Measurements from ENCODE around the gene CXCL1. TPM values are rescaled to one million over a fixed set of nuclear protein-coding genes. Genes with fewer than 3 reads are reported as not detected.

CXCL1 gene
- total RNA-seq, 1 donor from 2014 or later, result 11.4 TPM

DNA sequence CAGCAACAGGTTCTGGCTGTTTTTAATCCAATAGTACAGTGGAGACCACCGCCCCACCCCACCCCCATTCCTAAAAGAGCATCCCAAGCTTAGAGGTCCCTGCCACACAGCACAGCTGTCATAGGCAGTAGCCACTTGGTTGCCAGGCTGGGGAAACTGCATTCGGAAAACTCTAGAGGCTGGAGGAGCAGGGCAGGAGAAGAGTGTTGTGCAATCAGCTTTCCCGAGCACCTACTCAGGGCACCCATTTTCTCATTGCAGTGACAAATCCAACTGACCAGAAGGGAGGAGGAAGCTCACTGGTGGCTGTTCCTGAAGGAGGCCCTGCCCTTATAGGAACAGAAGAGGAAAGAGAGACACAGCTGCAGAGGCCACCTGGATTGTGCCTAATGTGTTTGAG, 1.1 kb downstream of the CXCL1 start:
- H3K4me1 ChIP-seq (ENCODE audit: insufficient read depth, low read length), result no peaks in the 10 kb centered on the region
- H2AFZ ChIP-seq (ENCODE audit: low read depth, low read length), result no peak overlapping the region
- Mint-ChIP-seq H3K4me1 (ENCODE audit: low read depth, unreplicated experiment) (peaks cover 18% of the 10 kb centered on the region), H3K9me3 (ENCODE audit: unreplicated experiment) (peaks cover 8% of the 10 kb centered on the region), H3K36me3 (ENCODE audit: low read depth, unreplicated experiment) (peaks cover 2% of the 10 kb centered on the region), H3K4me3 (ENCODE audit: unreplicated experiment) (peak overlapping the region; percentile 86), H3K27me3 (ENCODE audit: low read depth, unreplicated experiment) (no peaks in the 10 kb centered on the region), H3K27ac (ENCODE audit: unreplicated experiment) (no peak overlapping the region)
- no peak overlapping the region for H3K27ac ChIP-seq (ENCODE audit: low read depth, low read length)
- peak overlapping the region; percentile 96 for H3K4me2 ChIP-seq (ENCODE audit: low read length)
- DNase-seq (ENCODE audit: low read depth), result no peak
- H3K27me3 ChIP-seq (ENCODE audit: insufficient read depth, low read length), result peaks cover 9% of the 10 kb centered on the region
- H4K20me1 ChIP-seq (ENCODE audit: insufficient read depth, low read length), result no peaks in the 10 kb centered on the region
- no peaks in the 10 kb centered on the region for H3K36me3 ChIP-seq (ENCODE audit: insufficient read depth, low read length)
- H3K79me2 ChIP-seq (ENCODE audit: insufficient read depth, low read length), result no peaks in the 10 kb centered on the region
- TF ChIP-seq EZH2 (IDR thresholded peaks at IDR 0.05; ENCODE audit: insufficient read depth, low read length), result no peak
- TF ChIP-seq, protein P1, sequence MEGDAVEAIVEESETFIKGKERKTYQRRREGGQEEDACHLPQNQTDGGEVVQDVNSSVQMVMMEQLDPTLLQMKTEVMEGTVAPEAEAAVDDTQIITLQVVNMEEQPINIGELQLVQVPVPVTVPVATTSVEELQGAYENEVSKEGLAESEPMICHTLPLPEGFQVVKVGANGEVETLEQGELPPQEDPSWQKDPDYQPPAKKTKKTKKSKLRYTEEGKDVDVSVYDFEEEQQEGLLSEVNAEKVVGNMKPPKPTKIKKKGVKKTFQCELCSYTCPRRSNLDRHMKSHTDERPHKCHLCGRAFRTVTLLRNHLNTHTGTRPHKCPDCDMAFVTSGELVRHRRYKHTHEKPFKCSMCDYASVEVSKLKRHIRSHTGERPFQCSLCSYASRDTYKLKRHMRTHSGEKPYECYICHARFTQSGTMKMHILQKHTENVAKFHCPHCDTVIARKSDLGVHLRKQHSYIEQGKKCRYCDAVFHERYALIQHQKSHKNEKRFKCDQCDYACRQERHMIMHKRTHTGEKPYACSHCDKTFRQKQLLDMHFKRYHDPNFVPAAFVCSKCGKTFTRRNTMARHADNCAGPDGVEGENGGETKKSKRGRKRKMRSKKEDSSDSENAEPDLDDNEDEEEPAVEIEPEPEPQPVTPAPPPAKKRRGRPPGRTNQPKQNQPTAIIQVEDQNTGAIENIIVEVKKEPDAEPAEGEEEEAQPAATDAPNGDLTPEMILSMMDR (IDR thresholded peaks at IDR 0.05; ENCODE audit: insufficient read depth, low read depth, low read length), result no peak
- H3K9ac ChIP-seq (ENCODE audit: low read length), result no peak overlapping the region
- no peak overlapping the region for H3K4me3 ChIP-seq (ENCODE audit: insufficient read depth, low read depth, low read length)
- no peak for FAIRE-seq
- no peaks in the 10 kb centered on the region for H3K9me3 ChIP-seq (ENCODE audit: insufficient read depth, low read depth, low read length)

DNA sequence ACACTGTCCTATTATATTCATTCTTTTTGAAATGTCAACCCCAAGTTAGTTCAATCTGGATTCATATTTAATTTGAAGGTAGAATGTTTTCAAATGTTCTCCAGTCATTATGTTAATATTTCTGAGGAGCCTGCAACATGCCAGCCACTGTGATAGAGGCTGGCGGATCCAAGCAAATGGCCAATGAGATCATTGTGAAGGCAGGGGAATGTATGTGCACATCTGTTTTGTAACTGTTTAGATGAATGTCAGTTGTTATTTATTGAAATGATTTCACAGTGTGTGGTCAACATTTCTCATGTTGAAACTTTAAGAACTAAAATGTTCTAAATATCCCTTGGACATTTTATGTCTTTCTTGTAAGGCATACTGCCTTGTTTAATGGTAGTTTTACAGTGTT, 1.6 kb downstream of the CXCL1 start:
- H3K4me3 ChIP-seq (ENCODE audit: insufficient read depth, low read depth, low read length), result no peak overlapping the region
- H3K27me3 ChIP-seq (ENCODE audit: insufficient read depth, low read length), result peaks cover 9% of the 10 kb centered on the region
- peaks cover 2% of the 10 kb centered on the region for H3K36me3 Mint-ChIP-seq (ENCODE audit: low read depth, unreplicated experiment)
- H3K79me2 ChIP-seq (ENCODE audit: insufficient read depth, low read length), result no peaks in the 10 kb centered on the region
- H3K27ac Mint-ChIP-seq (ENCODE audit: unreplicated experiment), result peak overlapping the region; percentile 18
- H3K27ac ChIP-seq (ENCODE audit: low read depth, low read length), result no peak overlapping the region
- H3K4me3 Mint-ChIP-seq (ENCODE audit: unreplicated experiment), result peak overlapping the region; percentile 78
- H4K20me1 ChIP-seq (ENCODE audit: insufficient read depth, low read length), result no peaks in the 10 kb centered on the region
- no peaks in the 10 kb centered on the region for H3K4me1 ChIP-seq (ENCODE audit: insufficient read depth, low read length)
- peaks cover 18% of the 10 kb centered on the region for H3K4me1 Mint-ChIP-seq (ENCODE audit: low read depth, unreplicated experiment)
- H3K4me2 ChIP-seq (ENCODE audit: low read length), result no peak overlapping the region
- H2AFZ ChIP-seq (ENCODE audit: low read depth, low read length), result no peak overlapping the region
- H3K27me3 Mint-ChIP-seq (ENCODE audit: low read depth, unreplicated experiment), result no peaks in the 10 kb centered on the region
- peak; percentile 85 for FAIRE-seq
- H3K9ac ChIP-seq (ENCODE audit: low read length), result no peak overlapping the region
- no peak for DNase-seq (ENCODE audit: low read depth)
- TF ChIP-seq EZH2 (IDR thresholded peaks at IDR 0.05; ENCODE audit: insufficient read depth, low read length), result no peak
- TF ChIP-seq, protein P1 (IDR thresholded peaks at IDR 0.05; ENCODE audit: insufficient read depth, low read depth, low read length), result no peak
- H3K36me3 ChIP-seq (ENCODE audit: insufficient read depth, low read length), result no peaks in the 10 kb centered on the region
- H3K9me3 Mint-ChIP-seq (ENCODE audit: unreplicated experiment), result peaks cover 8% of the 10 kb centered on the region
- no peaks in the 10 kb centered on the region for H3K9me3 ChIP-seq (ENCODE audit: insufficient read depth, low read depth, low read length)

DNA sequence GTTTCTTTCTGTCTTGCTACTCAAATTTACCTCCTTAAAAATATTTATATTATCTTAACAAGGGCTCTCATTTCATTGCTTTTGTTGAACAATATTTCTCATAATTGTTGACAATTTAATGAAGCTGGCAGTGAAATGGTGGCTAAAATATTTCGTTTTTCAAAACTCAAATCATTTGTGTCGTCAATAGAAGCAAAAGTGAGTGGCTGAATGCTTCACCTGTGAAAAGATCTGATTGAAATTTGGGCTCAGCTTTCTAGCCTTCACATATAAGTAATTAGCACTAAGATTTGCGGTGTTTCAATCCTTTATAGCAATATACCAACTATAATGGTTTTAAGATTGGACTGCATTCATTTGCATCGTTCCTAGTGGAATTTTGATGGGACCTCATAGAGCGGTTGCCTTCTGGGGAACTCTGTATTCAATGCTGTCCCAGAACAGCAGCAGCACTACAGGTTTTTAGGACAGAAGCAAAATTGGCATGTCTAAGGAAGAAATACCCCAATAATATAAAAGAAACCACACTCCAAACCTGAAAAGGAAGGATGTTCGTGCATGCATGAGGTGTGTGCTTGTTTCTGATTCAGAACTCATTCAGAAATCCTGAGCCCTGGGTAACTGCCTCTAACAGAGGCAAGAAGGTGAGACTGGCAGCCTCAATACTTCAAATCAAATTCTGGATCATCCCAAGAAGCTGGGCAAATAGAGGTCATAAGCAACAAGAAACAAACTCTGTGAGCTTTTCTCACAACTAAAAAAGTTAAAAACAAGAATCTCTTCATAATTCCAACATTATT, 2.5 kb downstream of the CXCL1 start:
- H3K27me3 ChIP-seq (ENCODE audit: insufficient read depth, low read length), result peaks cover 9% of the 10 kb centered on the region
- H3K36me3 Mint-ChIP-seq (ENCODE audit: low read depth, unreplicated experiment), result peaks cover 2% of the 10 kb centered on the region
- peaks cover 17% of the 10 kb centered on the region for H3K4me1 Mint-ChIP-seq (ENCODE audit: low read depth, unreplicated experiment)
- H3K9me3 Mint-ChIP-seq (ENCODE audit: unreplicated experiment), result peaks cover 8% of the 10 kb centered on the region
- no peak overlapping the region for H3K4me3 ChIP-seq (ENCODE audit: insufficient read depth, low read depth, low read length)
- no peak overlapping the region for H3K4me3 Mint-ChIP-seq (ENCODE audit: unreplicated experiment)
- TF ChIP-seq, protein P1 (IDR thresholded peaks at IDR 0.05; ENCODE audit: insufficient read depth, low read depth, low read length), result no peak
- H3K4me2 ChIP-seq (ENCODE audit: low read length), result no peak overlapping the region
- H3K79me2 ChIP-seq (ENCODE audit: insufficient read depth, low read length), result no peaks in the 10 kb centered on the region
- H3K27me3 Mint-ChIP-seq (ENCODE audit: low read depth, unreplicated experiment), result no peaks in the 10 kb centered on the region
- no peak overlapping the region for H2AFZ ChIP-seq (ENCODE audit: low read depth, low read length)
- FAIRE-seq (no peak), DNase-seq (ENCODE audit: low read depth) (no peak)
- H3K36me3 ChIP-seq (ENCODE audit: insufficient read depth, low read length), result no peaks in the 10 kb centered on the region
- no peak overlapping the region for H3K9ac ChIP-seq (ENCODE audit: low read length)
- H3K9me3 ChIP-seq (ENCODE audit: insufficient read depth, low read depth, low read length), result no peaks in the 10 kb centered on the region
- no peak overlapping the region for H3K27ac ChIP-seq (ENCODE audit: low read depth, low read length)
- peak overlapping the region; percentile 41 for H3K27ac Mint-ChIP-seq (ENCODE audit: unreplicated experiment)
- H4K20me1 ChIP-seq (ENCODE audit: insufficient read depth, low read length), result no peaks in the 10 kb centered on the region
- H3K4me1 ChIP-seq (ENCODE audit: insufficient read depth, low read length), result no peaks in the 10 kb centered on the region
